Adipose tissue (tissue), 3 donors: ENCODE results near the gene ZFC3H1. TPM values are rescaled to one million over a fixed set of nuclear protein-coding genes. Genes with fewer than 3 reads are reported as not detected.
A peak's percentile ranks its signal among the peaks of the same experiment; 100 is the strongest.

Experiments
- H3K27ac ChIP-seq: one replicate; pipeline ENCODE4 v1.5.1; 2013; ENCODE audit warnings: low read depth, low read length
- WGBS, 3 donors: extraction: QIAGEN DNeasy Blood & Tissue Kit; methylation state at CpG; one replicate each; pipeline ENCODE4 v1.1.7; 2013; 5-methylcytosine and 5-hydroxymethylcytosine counted together
- polyA plus RNA-seq, 3 donors: library from polyadenylated mRNA; stranded (reverse); fragments of 200-250 nt; gene quantifications; one replicate each; pipeline ENCODE4 v1.2.3, GENCODE V29; 2013
- donor health status: healthy with polysubstance abuse.
- donor health status: Bipolar disorder and iron deficiency.
- donor health status: healthy.

ZFC3H1 gene
- polyA plus RNA-seq, 3 donors = 9.0 to 15.9 (median 9.0) TPM

GRCh38 chr12:71685312-71685906 lies 21.8 kb upstream of the ZFC3H1 start:
- 20 to 34% (median 28%) methylated on average over 19 of the region's 19 CpGs for WGBS, 3 donors
- no peak overlapping the region for H3K27ac ChIP-seq

- 50 to 74% (median 51%) methylated on average over 5 of the region's 5 CpGs for whole genome bisulfite sequencing, 3 donors
- H3K27ac ChIP-seq = no peak overlapping the region
Observed at GRCh38 chr12:71684081-71684480, 20.4 kb upstream of the ZFC3H1 start.

DNA sequence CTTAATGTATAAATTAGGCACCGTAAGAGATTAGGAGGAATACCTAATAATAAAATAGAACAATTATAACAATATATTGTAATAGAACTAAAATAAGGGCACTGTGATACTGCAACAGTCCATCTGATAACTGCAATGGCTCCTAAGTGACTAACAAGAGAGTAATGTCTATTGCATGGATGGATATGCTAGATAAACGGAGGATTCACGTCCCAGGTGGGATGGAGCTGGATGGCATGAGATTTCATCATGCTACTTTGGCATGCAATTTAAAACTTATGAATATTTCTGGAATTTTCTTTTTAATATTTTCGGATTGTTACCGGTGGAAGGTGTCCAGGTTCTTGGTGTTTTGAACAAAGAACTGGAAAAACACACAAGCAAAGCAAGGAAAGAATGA lies 20.0 kb upstream of the ZFC3H1 start:
- no peak overlapping the region for H3K27ac ChIP-seq
- WGBS, 3 donors = 92 to 95% (median 94%) methylated on average over 5 of the region's 5 CpGs

DNA sequence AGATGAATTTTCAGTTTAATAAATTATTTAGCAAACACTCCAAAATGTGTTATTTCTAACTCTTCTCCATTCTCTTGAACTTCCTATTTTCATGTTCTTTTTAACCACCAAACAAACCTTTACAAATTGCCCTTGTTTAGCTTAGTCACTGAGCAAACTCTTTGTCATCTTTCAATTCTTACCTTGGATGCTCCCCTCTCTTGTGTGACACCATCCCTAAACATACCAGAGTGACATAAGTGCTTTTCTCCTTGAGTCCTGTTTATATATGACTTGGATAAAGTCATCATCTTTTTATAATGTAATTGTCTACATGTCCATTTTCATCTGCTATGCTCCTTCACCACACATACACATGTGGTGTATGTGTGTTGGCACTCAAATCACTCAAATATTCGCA lies 18.8 kb upstream of the ZFC3H1 start:
- 89 to 96% (median 92%) methylated on average over 1 of the region's 1 CpG for WGBS, 3 donors
- no peak overlapping the region for H3K27ac ChIP-seq

GRCh38 chr12:71671816-71672215 lies 8.2 kb upstream of the ZFC3H1 start:
- 45 to 87% (median 86%) methylated on average over 1 of the region's 1 CpG for WGBS, 3 donors
- H3K27ac ChIP-seq = no peak overlapping the region

GRCh38 chr12:71671311-71671710 lies 7.7 kb upstream of the ZFC3H1 start:
- no peak overlapping the region for H3K27ac ChIP-seq

DNA sequence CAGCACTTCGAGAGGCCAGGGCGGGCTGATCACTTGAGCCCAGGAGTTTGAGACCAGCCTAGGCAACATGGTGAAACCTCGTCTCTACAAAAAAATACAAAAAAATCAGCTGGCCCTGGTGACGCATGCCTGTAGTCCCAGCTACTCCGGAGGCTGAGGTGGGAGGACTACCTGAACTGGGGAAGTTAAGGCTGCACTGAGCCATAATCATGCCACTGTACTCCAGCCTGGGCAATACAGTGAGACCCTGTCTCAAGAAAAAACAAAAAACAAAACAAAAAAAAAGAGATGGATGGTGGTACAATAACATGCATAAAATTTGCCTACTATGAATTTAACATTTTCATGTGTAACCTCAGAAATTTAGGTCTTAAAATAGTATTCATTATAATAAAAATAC lies 2.6 kb upstream of the ZFC3H1 start:
- 95 to 99% (median 96%) methylated on average over 5 of the region's 5 CpGs for WGBS, 3 donors

DNA sequence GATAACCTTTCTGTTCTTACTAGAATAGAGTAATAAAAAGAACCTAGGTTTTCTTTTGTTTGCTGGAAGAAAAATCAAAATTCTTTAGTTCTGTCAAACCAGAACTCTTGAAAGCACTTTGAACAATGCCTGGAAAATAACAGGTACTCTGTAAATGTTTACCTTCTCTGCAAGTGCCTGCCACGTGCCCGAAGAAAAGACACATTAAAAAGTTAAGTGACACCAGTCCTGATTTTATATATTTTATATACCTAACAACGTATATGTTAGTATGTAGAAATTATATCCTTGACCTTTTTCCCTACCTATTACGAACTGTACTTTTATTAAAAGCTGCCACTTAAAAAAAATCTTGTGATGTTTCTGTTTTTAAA lies 1.4 kb upstream of the ZFC3H1 start:
- H3K27ac ChIP-seq = no peak overlapping the region
- 6 to 23% (median 18%) methylated on average over 4 of the region's 4 CpGs for WGBS, 3 donors

More for the DNA sequence above, 2.6 kb upstream of the ZFC3H1 start:
- no peak overlapping the region for H3K27ac ChIP-seq

DNA sequence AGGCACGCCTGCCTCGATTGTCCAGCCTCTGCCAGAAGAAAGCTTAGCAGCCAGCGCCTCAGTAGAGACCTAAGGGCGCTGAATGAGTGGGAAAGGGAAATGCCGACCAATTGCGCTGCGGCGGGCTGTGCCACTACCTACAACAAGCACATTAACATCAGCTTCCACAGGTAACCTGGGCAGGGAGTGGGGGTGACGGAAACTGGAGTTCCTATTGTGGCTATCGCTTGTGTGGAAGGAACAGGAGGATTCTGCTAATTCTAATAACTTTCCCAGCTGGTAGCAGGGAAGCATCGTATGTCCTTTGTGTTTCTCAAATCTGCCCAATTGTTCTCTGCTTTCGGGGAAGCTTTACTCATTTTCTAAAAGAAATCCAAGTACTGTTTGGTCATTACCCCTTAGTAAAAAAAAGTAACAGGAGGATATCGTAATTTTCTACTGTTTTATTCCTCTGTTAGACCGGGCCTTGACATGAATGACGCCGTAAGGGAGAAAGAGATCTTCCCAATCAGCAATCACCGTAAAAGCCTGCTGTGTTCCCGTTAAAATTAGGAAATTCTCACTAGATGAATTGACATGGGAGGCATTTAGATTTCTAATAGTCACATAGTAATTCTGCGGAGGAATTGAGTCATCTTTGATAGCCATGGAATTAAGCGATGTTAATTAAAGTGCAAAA lies 902 bp upstream of the ZFC3H1 start:
- H3K27ac ChIP-seq = peak overlapping the region; percentile 88
- 0 to 1% (median 1%) methylated on average over 20 of the region's 20 CpGs for WGBS, 3 donors

GRCh38 chr12:71662849-71663560 lies 643 bp downstream of the ZFC3H1 start:
- WGBS, 3 donors = 0 to 1% (median 0%) methylated on average over 53 of the region's 53 CpGs
- peak overlapping the region; percentile 92 for H3K27ac ChIP-seq

DNA sequence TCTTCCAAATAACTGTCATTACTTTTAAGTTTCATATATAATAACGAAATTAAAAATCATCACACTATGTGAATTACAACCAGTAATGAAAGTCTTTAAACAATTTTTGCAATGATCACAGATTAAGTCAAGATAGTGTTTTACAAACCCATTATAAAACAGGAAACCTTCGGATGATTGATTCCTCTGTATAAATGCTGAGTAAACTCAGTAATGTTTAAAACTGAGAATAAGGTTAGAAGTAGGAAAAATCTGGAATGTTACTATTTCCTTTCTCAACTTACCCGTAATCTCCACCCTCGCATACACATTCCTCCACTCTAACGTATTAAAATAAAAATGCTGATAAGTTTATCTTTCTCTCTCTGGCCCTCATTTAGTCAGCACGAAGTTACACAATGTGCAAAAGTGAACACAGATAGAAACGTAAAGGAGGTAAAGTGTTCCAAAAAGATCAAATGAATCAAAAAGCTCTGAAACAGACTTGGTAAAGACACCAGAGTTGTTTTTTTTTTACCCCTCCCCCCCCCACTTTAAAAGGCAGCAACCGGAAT lies 1.6 kb downstream of the ZFC3H1 start:
- WGBS, 3 donors = 4 to 10% (median 6%) methylated on average over 8 of the region's 8 CpGs
- H3K27ac ChIP-seq = no peak overlapping the region

DNA sequence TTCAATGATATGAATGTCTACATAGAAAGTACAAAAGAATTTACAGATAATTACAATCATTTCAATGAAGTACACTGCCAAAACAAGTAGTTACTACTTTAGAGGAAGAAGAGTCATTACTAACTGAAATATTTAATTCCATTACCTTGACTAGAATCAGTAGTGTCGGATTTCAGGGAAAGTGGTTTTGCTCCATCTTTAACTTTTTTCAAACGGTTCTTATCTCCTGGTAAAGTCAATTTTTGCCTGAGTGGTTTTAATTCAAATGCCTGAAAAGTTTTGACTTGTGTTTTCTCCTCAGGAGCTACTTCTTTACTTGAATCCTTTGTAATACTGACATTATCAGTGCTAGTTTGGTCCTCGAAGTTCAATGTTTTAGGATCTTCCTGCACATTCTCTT lies 6.9 kb downstream of the ZFC3H1 start:
- 54 to 83% (median 82%) methylated on average over 3 of the region's 3 CpGs for WGBS, 3 donors
- H3K27ac ChIP-seq = no peak overlapping the region

- 94 to 97% (median 97%) methylated on average over 1 of the region's 1 CpG for WGBS, 3 donors
Observed at GRCh38 chr12:71655907-71656306, 7.7 kb downstream of the ZFC3H1 start.

DNA sequence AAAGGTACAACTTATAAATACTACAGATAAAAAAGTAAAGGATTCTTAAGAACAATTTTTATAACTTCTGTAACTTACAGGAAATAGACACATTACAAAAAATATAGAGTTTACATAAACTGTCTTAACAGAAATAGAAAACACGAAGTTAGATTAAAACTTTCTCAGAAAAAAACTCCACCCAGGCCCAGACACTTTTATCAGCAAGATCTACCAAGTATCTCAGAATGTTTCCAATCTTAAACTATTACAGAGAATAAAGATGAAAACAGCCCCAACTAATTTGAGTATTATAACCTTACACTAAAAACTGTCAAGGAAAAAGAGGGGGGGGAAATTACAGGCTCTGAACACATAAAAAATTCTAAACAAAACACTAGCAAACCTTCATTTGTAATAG lies 8.2 kb downstream of the ZFC3H1 start:
- H3K27ac ChIP-seq = no peak overlapping the region
- 46 to 58% (median 54%) methylated on average over 1 of the region's 1 CpG for WGBS, 3 donors

More at GRCh38 chr12:71655907-71656306, 7.7 kb downstream of the ZFC3H1 start:
- no peak overlapping the region for H3K27ac ChIP-seq

DNA sequence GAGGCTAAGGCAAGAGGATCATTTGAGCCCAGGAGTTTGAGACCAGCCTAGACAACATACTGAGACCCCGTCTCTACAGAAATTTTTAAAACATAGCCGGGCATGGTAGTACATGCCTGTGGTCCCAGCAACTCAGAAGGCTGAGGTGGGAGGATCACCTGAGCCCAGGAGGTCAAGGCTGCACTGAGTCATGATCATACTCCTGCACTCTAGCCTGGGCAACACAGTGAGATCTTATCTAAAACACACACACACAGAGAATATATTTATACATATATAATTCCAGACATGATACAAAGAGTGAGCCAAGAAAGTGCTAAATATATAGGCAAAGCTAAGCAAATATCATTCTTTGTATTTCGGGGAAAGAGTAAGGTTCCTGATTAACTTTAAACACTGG lies 9.4 kb downstream of the ZFC3H1 start:
- 78 to 90% (median 79%) methylated on average over 3 of the region's 3 CpGs for WGBS, 3 donors
- H3K27ac ChIP-seq = no peak overlapping the region

DNA sequence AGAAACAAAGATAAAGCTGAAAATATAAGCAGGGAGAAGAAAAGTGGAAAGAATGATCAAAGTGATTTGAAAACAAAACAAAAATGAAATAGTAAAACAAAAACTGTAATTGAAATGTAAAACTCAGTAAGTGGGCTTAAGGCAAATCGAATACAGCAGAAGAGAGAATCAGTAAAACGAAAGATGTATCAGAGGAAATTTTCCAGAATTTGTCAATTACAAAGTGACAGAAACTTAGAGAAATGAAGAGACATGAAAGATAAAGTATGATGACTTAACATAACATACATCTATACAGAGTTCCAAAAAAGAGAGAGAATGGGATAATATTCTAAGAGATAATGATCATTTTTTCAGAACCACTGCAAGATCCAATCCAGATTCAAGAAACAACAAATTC lies 10.5 kb downstream of the ZFC3H1 start:
- H3K27ac ChIP-seq = no peak overlapping the region
- 96 to 98% (median 97%) methylated on average over 2 of the region's 2 CpGs for WGBS, 3 donors

- H3K27ac ChIP-seq = no peak overlapping the region
- WGBS, 3 donors = 93 to 94% (median 94%) methylated on average over 1 of the region's 1 CpG
Observed at GRCh38 chr12:71652656-71653055, 11.0 kb downstream of the ZFC3H1 start.

- WGBS, 3 donors = 51 to 75% (median 63%) methylated on average over 2 of the region's 2 CpGs
- H3K27ac ChIP-seq = no peak overlapping the region
Observed at GRCh38 chr12:71649401-71649800, 14.2 kb downstream of the ZFC3H1 start.

DNA sequence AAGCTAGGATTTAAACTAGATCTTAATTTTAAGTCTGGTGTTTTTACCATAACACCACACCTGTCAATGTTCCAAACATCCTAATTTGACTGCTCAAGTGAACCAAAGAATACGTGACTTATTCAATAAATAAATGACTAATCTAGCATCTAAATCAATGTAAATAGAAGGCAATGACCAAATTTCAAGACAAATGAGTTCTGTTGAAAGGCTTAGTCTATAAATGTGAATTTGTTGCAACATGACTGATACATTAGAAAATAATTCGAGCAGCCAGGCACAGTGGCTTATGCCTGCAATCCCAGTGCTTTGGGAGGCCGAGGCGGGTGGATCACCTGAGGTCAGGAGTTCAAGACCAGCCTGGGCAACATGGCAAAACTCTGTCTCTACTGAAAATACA lies 15.1 kb downstream of the ZFC3H1 start:
- H3K27ac ChIP-seq = no peak overlapping the region
- 57 to 94% (median 93%) methylated on average over 4 of the region's 4 CpGs for WGBS, 3 donors
